Fibroblast of pulmonary artery (primary cell): Measurements from ENCODE around the gene CENPX.

Experiments used
- DNase-seq: peaks from one replicate; pipeline ENCODE4 v3.0.0-alpha.2; 2010; ENCODE audit warnings: low read depth
- H3K4me3 ChIP-seq: replicated peaks from 2 replicates; pipeline ENCODE4 v1.5.1; 2011; ENCODE audit warnings: low read depth, mild to moderate bottlenecking, control low read depth, low read length, moderate library complexity
- CTCF ChIP-seq: IDR thresholded peaks from 2 replicates; pipeline ENCODE4 v1.5.1; 2011; ENCODE audit warnings: mild to moderate bottlenecking, control low read depth, low read length, inconsistent platforms; ENCODE audit errors: missing control alignments

The CENPX gene

GRCh38 chr17:82012640-82013295 is 9.9 kb downstream of the CENPX start:
- no peak for TF ChIP-seq CTCF
- DNase-seq = no peak
- no peak overlapping the region for H3K4me3 ChIP-seq

- no peak for DNase-seq
- H3K4me3 ChIP-seq = no peak overlapping the region
- TF ChIP-seq CTCF = no peak
Observed at GRCh38 chr17:82012261-82012639, 10.4 kb downstream of the CENPX start.

DNA sequence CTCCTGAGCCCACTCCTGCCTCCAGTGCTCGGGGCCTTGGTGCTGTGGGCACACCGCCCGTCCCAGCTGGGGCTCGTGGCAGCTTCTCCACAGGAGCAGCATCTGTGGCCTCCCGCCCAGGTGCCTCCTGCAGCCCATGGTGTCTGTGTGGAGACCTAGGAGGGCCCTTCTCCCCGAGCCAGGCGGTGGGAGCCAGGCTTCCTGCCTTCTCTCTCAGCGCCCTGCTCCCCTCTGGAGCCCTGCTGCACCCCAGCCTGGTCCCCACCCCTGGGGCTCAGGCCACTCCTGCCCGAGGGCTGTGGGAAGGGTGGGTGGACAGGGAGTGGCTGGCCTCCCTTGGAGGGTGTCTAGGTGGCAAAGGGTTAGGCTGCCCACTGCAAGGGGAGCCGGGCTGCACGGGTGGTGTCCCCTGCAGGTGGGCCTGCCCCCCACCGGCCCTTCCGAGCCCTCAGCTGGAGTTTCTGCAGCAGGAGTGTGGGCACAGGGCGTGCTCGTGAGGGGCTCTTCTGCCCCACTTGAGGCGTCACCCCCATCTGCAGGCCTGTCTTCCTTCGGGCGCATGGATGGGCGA is 11.0 kb downstream of the CENPX start:
- no peak for TF ChIP-seq CTCF
- no peak for DNase-seq

GRCh38 chr17:82010575-82011525 is 11.8 kb downstream of the CENPX start:
- DNase-seq = no peak
- no peak for TF ChIP-seq CTCF
- H3K4me3 ChIP-seq = no peak overlapping the region

More for the DNA sequence above, 11.0 kb downstream of the CENPX start:
- H3K4me3 ChIP-seq = no peak overlapping the region

DNA sequence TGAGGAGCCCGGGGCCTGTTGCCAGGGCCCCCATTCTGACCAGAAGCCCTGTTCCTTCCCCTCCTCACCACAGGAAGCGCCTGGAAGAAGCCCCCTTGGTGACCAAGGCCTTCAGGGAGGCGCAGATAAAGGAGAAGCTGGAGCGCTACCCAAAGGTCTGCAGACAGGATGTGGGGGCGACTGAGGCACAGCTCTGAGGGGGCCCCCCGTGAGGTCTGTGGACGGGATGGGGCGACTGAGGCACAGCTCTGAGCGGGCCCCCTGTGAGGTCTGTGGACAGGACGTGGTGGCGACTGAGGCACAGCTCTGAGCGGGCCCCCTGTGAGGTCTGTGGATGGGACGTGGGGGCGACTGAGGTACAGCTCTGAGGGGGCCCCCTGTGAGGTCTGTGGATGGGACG is 13.3 kb downstream of the CENPX start:
- no peak overlapping the region for H3K4me3 ChIP-seq
- no peak for TF ChIP-seq CTCF
- no peak for DNase-seq

GRCh38 chr17:82008941-82009405 is 13.7 kb downstream of the CENPX start:
- TF ChIP-seq CTCF = no peak

More at GRCh38 chr17:82008941-82009405, 13.7 kb downstream of the CENPX start:
- no peak for DNase-seq
- no peak overlapping the region for H3K4me3 ChIP-seq
